NOMO-1 treated with DMSO at 0.1 percent for 48 hours (cell line): ENCODE results near the gene FAM24B.
"Not testable (repeated sequence)": the region's sequence is repeated elsewhere in the genome, so short reads cannot be mapped to it uniquely, and the experiment has no call there.

Experiments used
- DNase-seq: peaks from one replicate; lab custom pipeline; 2025; ENCODE audit not compliant: unreplicated experiment; lab: John Stamatoyannopoulos, UW

Gene FAM24B, protein sequence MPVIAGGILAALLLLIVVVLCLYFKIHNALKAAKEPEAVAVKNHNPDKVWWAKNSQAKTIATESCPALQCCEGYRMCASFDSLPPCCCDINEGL

DNA sequence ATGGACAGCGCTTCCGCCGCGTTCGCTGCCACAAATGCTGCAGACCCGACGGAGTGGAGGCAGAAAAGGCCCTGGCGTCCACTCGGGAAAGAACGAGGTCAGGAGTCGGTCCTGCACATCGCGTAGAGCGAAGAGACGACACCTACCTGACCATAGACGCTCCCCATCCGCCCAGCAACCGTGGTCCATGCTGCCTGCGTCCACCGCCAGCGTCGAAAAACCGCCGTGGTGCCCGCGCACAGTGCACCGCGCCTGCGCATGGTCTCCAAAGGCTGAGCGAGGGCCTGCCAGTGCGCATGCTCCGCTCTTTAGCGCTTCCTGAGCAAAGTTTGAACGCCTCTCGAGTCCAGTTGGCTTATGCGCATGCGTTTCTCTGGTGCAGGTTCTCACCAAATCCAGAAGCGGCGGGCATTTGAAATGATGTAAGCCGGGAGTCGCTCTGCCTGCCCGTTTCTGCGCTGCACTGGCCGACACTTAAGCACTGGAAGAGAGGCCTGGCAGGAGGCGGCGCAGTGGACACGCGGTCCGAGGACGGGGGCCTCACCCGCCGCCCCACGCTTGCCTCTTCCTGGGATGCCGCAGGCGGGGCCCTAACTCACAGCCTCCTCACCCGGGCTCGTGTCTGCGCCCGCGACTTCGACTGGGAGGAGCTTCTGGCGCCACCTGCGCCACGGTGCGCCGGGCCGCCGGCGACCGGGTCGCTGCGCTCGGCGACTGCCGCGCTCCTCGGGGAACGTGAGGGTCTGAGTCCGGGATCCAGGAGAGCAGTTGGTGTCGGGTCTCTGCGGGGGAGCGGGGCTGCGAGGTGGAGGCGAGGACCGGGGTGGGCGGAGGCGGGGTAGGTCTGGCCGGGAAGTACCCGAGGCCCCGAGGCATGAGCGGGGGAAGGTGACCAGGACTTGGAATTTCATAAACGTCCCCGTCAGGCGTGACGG, at the start of gene FAM24B:
FAM24B (minus strand) TSS at position 243 of the 935 bp plus-strand sequence. CDS start 29,066 bp downstream, outside the sequence.
- peak; percentile 96 for DNase-seq

DNA sequence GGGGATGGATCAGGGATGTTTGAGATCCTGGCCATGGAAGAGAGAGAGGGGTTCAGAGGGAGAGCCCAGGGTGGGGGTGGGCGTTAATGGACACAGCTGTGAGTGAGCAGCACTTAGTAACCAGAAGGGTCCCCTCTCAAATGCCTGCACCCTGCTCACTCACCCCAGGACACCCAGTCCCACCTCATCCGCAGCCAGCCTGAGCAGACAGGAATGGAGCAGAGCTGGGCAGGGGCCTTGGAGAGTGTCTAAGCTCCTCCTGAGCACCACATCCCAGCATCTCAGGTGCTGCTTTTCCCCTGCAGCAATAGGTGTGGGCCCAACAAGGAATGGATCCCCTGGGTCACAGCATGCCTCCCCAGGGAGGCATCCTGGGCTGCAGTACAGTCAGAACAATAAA, 36.3 kb upstream of the FAM24B start:
- no peak for DNase-seq

DNA sequence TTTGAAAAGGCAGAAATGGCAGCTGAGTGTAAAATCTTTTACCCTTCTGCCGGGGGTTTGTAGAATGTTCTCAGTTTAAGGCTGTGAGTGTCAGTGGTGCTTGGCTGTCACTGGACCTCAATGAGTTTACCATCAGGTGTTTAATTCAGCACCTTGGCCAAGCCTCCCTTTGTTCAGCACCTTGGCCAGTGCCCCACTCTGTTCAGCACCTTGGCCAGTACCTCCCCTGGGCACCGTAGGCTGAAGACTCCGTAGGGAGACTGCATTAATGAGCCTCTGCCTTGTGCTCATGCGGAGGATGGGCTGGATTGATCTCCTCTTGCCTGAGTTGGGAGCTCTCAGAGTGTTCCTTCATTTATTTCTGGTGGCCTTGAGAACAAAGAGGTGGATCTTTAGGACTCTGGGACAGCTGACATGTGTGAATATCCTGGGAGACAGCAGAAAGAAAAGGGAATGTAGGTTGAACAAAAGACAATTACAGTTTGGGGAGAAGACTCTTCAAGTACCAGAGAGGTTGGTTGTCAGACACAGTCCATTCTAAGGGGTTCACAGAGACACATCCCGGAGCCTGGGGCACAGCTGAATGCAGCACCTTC, 32.6 kb upstream of the FAM24B start:
- peak; percentile 35 for DNase-seq

DNA sequence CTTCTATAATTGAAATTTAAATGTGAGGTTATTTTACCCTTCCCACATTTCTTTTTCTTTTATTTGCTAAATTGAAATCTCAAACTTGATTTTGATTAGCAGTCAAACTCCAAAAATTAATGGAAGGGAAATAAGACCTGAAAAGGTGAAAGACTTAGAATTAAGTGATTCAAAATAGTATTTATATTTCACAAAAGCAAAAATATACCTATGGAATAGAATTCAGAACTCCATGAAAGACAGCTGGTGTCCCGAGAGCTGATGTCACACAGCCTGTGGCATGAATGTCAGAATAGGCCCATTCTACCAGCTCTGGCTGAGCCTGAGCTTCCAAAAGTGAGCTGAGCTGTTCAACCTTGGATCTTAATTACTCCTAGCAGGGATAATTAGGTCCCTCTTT, 30.9 kb upstream of the FAM24B start, which contains the start of gene FAM24A:
FAM24A (plus strand) TSS at position 301 of the 400 bp plus-strand sequence. CDS start 1,025 bp downstream, outside the sequence.
- DNase-seq, result no peak

DNA sequence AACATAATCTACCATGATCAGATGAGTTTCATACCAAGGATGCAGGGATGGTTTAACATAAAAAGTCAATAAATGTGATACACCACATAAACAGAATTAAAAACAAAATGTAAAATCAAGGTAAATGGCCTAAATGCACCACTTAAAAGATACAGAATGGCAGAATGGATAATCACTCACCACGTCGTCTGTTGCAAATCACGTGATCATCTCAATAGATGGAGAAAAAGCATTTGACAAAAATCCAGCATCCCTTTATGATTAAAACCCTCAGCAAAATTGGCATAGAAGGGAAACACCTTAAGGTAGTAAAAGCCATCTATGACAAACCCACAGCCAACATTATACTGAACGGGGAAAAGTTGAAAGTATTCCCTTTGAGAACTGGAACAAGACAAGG, 24.5 kb upstream of the FAM24B start:
- not testable (repeated sequence) for DNase-seq

DNA sequence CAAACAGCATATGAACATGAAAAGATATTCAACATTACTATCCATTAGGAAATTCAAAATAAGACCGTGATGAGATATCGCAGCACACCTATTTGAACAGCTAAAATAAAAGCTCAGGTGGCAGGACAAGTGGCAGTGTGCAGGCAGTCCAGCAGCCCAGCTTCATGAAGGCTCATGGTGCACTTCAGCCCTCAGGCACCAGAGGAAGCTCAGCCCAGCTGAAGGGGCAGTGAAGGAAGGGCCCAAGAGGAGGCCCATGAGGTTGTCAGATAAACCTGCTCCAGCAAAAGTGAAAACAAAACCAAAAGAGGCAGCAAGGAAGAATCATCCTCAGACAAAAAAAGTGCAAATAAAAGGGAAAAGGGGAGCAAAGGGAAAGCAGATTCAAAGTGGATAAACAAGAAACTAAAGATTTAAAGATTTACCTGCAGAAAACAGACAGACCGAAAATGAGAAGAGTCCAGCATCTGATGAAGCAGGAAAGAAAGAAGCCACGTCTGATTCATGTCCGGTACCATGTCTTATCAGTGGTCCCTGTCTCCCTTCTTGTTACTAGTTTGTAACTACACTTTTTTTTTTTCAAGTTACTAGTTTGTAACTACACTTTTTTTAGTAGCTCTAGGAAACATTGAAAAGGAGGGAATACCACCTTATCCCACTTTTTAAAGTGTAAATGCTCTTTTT, 15.0 kb upstream of the FAM24B start:
- DNase-seq, result no peak

DNA sequence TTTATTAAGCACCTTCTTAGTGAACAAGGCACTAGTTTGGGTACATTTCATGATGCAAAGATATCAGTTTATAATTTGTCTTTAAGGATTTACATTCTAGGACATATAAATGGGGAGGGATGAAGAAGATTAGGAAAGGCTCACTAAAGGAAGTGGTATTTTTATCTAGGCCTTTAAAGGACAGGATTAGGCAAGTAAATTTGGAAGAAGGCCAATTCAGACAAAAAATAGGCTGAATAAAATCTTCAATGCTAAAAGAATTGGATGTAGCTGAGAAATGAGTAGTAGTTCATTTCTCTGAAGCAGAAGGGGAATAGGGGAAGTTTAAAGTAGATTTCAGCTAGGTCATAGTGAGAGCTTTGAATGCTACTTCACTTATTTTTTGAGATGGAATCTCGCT, 4.8 kb upstream of the FAM24B start:
- no peak for DNase-seq

DNA sequence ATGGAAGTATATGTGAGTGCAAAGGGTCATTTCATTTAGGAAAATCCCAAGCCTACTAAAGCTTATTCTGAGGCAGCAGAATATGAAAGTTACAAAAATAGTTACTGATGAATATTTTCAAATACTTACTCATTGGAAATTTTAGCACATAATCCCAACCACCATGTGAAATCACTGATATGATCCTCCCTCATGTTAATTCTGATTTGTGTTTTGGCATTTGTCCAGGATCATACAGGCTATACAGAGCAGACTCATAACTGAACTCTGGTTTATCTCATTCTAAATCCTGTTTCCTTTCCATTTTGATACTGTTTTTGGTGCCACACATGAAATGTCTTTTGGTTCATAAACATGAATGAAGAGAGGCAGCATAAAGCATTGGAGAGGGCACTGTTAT, 3.4 kb upstream of the FAM24B start:
- no peak for DNase-seq

DNA sequence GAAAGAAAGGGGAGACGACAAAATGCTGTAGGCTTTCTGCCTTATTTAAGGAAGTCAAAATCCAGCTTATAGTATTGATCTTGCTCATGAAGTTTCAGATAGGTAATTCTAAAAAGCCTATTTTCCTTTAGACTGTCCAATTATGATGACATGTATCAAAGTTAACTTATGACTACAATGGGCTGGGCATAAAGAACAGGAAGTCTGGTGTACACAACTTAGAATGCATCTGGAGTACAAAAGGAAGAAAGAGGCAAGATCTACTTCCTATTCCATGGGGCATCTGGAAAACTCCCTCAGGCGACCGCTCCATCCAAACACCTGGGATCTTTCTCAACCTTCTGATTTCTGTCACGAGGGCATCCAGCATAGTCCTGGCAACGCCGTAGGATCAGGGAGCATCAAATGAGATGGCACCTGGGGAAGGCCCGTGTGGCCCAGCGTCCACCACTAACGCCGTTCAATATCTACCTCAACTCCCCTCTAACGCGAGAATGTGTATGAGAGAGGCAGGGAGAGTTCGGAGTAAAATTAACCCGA, 512 bp downstream of the FAM24B start:
- DNase-seq, result peak; percentile 48

DNA sequence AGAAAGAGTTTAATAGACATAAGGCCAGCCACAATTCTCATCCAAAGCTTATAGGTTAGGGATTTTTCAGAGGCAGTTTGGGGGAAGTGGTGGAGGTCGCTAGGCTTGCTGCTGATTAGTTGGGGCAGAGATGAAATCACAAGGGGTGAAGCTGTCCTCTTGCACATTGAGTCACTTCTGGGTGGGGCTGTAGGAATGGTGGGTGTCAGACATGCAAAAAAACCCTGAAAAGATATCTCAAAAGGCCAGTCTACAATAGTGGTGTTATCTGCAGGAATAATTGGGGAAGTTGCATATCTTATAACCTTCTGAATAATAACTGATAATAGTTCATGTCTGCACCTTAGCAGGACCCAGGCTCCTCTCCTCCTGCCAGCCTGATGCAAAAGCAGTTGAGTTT, 2.1 kb downstream of the FAM24B start:
- no peak for DNase-seq

DNA sequence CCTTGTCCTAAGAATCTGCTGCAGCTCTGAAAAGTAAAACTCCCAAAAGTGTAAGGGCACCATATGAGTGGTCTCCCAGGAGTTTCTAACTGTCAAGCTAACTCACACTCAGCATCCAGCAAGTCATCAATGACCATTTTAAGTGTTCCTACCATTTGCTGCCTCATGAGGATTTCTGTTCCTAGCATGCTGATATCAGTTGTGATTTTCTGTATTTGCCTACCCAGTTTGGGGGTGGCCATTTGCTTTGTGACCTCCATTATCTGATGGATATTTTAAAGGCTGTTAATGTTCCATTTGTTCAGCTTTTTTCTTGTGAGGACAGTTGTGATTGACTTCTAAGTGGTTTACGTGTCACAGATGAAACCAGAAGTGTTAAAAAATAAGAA, 2.9 kb downstream of the FAM24B start:
- DNase-seq, result no peak

DNA sequence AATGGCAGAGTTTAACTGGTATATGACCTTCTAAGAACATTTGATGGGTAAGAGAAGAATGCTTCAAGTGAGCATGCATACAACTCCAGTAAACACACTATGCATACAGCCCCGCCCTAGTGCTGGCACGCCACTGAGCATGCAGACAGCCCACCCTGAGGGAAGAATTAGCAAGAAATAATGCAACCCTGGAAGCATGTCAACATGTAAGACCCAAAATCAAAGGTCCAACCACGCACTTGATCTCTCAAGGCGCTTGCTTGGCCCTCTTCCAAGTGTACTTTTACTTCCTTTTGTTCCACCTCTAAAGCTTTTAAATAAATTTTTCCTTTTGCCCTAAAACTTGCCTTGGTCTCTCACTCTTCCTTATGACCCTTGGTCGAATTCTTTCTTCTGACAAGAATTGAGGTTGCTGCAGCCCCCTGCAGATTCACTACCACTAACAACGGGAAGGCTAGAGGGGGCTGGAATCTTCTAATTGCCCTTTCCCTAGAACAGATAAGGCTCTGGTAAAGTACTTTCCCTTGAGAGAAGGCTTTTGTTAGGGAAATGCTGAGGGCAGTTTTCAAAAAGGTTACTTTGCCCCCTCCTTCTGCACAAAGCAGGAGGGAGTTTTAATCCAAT, 3.4 kb downstream of the FAM24B start:
- DNase-seq, result no peak

DNA sequence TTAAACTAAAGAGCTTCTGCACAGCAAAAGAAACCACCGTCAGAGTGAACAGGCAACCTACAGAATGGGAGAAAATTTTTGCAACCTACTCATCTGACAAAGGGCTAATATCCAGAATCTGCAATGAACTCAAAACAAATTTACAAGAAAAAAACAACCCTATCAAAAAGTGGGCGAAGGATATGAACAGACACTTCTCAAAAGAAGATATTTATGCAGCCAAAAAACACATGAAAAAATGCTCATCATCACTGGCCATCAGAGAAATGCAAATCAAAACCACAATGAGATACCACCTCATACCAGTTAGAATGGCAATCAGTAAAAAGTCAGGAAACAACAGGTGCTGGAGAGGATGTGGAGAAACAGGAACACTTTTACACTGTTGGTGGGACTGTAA, 7.4 kb downstream of the FAM24B start:
- DNase-seq, result not testable (repeated sequence)

DNA sequence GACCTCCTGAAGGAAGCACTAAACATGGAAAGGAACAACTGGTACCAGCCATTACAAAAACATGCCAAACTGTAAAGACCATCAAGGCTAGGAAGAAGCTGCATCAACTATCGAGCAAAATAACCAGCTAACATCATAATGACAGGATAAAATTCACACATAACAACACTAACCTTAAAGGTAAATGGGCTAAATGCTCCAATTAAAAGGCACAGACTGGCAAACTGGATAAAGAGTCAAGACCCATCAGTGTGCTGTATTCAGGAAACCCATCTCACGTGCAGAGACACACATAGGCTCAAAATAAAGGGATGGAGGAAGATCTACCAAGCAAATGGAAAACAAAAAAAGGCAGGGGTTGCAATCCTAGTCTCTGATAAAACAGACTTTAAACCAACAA, 10.6 kb downstream of the FAM24B start:
- DNase-seq, result not testable (repeated sequence)

DNA sequence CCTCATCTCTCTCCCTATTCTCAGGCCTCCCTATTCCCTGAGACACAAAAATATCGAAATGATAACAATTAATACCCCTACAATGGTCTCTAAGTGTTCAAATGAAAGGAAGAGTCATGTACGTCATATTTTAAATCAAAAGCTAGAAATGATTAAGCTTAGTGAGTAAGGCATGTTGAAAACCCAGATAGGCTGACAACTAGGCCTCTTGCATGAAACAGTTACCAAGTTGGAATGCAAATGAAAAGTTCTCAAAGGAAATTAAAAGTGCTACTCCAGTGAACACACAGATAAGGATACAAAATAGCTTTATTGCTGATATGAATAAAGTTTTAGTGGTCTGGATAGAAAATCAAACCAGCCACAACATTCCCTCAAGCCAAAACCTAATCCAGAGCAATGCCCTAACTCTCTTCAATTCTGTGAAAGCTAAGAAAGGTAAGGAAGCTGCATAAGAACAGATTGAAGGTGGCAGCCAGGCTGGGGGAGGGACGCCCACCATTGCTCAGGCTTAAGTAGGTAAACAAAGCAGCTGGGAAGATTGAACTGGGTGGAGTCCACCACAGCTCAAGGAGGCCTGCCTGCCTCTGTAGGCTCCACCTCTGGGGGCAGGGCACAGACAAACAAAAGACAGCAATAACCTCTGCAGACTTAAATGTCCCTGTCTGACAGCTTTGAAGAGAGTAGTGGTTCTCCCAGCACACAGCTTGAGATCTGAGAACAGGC, 12.5 kb downstream of the FAM24B start:
- DNase-seq, result not testable (repeated sequence)

DNA sequence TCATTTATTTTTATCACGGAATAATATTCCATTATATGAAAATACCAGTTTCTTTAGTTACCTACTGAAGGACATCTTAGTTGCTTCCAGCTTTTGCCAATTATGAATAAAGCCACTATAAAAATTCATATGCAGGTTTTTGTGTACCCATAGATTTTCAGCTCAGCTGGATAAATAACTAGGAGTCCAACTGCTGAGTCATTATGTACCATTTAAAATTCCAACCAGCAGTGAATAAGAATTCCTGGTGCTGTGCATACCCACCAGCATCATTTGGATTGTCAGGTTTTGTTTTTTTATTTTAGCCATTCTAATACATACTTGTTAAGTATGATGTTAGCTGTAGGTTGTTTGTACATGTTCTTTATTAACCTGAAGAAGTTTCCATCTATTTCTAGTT, 14.5 kb downstream of the FAM24B start:
- DNase-seq, result no peak

DNA sequence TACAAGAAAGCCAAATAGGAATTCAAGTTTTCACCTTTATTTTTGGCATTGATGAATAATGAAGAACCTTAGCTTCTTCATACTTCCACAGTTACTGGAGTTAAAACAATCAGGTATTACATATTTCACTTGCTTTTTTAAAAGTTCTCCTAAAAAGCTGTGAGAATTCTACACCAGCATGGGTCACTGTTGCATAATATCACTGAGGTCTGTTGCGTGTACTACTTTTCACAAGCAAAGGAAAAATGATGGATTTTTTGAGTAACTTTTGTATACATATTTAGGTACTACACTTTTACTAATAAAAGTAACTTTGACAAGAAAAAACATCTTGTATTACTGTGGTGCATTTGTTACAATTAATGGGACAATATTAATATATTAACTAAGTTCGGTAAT, 15.2 kb downstream of the FAM24B start:
- no peak for DNase-seq

DNA sequence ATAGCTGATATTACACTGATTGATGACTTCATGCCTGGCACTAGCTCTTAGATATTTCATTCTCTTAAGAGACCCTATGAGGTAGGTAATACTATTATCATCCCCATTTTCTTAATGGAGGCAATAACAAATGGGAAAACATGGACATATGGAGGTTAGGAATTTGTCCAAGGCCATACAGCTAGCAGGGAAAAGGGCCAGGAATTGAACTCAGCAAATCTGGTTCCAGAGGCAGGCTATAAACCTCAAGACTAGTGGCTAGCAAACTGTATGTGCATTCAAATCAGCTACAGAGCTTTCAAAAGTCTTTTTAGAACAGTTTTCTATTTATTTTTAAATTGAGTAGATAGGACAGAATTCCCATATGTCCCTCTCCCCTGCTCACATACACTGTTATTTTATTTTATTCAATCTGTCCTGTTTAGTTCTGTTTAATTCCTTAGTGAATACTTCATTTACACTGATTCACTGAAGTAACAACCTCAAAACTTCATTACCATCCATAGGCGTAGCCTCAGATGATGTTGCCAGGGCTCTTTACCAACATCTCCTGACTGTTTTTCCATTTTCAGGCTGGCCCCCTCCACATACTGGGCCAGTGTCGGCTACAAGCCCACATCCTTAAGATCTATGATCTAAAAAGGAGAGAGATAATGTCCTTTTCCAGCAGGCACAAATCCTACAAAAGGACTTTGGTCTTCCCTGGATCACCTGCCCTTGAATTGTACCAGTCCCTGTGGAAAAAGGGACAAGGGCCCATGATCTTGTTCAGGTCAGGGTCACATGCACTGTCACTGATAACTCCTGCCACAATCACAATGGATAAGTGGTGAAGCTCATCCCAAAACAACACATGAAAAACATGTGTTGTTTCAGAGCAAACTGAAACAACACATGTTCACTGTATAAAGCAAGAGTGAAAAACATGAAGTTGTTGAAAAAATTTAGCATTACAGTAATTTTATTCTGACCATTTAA, 15.9 kb downstream of the FAM24B start:
- DNase-seq, result no peak

DNA sequence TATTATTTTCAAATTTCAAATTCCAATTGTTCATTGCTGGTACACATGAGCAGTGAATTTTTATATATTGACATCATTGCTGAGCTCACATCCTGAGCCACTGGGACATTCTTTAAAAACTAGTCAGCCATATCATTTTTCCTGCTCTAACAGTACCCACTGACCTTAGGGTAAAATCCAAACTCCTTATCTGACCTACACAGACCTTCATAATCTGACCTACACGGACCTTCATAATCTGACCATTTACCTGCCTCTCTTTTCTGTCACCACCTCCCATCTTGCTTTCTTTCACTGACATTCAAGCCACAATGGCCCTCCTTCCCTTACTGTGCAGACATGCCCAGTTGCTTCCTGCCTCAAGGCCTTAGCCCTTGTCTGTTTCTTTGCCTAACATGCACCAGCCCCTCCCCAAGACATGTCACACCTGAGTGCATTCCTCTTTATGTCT, 17.6 kb downstream of the FAM24B start:
- no peak for DNase-seq
